DND-41 (cell line): Measurements from ENCODE around the gene CSAD.

ENCODE experiments used
- ATAC-seq: fragments of 200-7000 bp; cut with Tn5 transposase; 3 replicates; pipeline ENCODE4 v1.9.1; 2021; ENCODE audit warnings: low read depth; ENCODE audit not compliant: insufficient read depth
- DNase-seq: peaks from one replicate; pipeline ENCODE4 v3.0.0-alpha.2; 2020
- H2AFZ ChIP-seq: 2 replicates; pipeline ENCODE4 v1.6.0; 2012; ENCODE audit warnings: low read depth, low read length
- H3K27ac ChIP-seq: 2 replicates; pipeline ENCODE4 v1.5.1; 2012; ENCODE audit warnings: low read length, inconsistent platforms
- H3K27me3 ChIP-seq: fragments of 200-600 bp; sonication (generic); 2 replicates; pipeline ENCODE4 v1.6.0; 2012; ENCODE audit warnings: low read length, mild to moderate bottlenecking, inconsistent platforms; ENCODE audit not compliant: insufficient read depth, poor library complexity
- H3K36me3 ChIP-seq: 2 replicates; pipeline ENCODE4 v1.5.1; 2012; ENCODE audit warnings: low read length, inconsistent platforms; ENCODE audit not compliant: insufficient read depth
- H3K4me1 ChIP-seq: 2 replicates; pipeline ENCODE4 v1.5.1; 2012; ENCODE audit warnings: mild to moderate bottlenecking, low read length; ENCODE audit not compliant: insufficient read depth
- H3K4me2 ChIP-seq: 2 replicates; pipeline ENCODE4 v1.6.0; 2012; ENCODE audit warnings: mild to moderate bottlenecking, moderate library complexity, low read length, inconsistent platforms; ENCODE audit not compliant: insufficient read depth
- H3K4me3 ChIP-seq, 2 experiments: fragments of 200-600 bp in 1 of 2; shearing (Covaris generic) in 1 of 2; 2 replicates each; pipeline ENCODE4 v1.5.1; 2012 to 2016; ENCODE audit warnings: inconsistent platforms in 2 of 2, low read length in 2 of 2, mild to moderate bottlenecking in 2 of 2, low read depth in 1 of 2, moderate library complexity in 1 of 2
- H3K79me2 ChIP-seq: 2 replicates; pipeline ENCODE4 v1.6.0; 2012; ENCODE audit warnings: low read length, inconsistent platforms; ENCODE audit not compliant: insufficient read depth
- H3K9ac ChIP-seq: 2 replicates; pipeline ENCODE4 v1.6.0; 2012; ENCODE audit warnings: low read depth, mild to moderate bottlenecking, inconsistent platforms, low read length, moderate library complexity
- H3K9me3 ChIP-seq: 2 replicates; pipeline ENCODE4 v1.5.1; 2012; ENCODE audit warnings: low read length, moderate library complexity, mild to moderate bottlenecking, inconsistent platforms; ENCODE audit not compliant: insufficient read depth, severe bottlenecking
- H4K20me1 ChIP-seq: 2 replicates; pipeline ENCODE4 v1.6.0; 2012; ENCODE audit warnings: low read length; ENCODE audit not compliant: insufficient read depth
- CTCF ChIP-seq: IDR thresholded peaks from 2 replicates; pipeline ENCODE4 v1.5.1; 2012; ENCODE audit warnings: borderline replicate concordance, low read length, moderate library complexity, mild to moderate bottlenecking; ENCODE audit not compliant: poor library complexity, severe bottlenecking; ENCODE audit errors: extremely low read depth
- EZH2 ChIP-seq: IDR thresholded peaks from 3 replicates; pipeline ENCODE4 v1.6.1; 2012; ENCODE audit warnings: borderline replicate concordance, low read depth, mild to moderate bottlenecking, moderate library complexity, low read length, inconsistent platforms; ENCODE audit not compliant: severe bottlenecking

Gene CSAD

GRCh38 chr12:53200458-53201176, 19.9 kb upstream of the CSAD start:
- TF ChIP-seq CTCF = no peak
- no peak for TF ChIP-seq EZH2
- H3K9ac ChIP-seq = no peak overlapping the region
- H3K79me2 ChIP-seq = no peaks in the 10 kb centered on the region
- H3K9me3 ChIP-seq = no peaks in the 10 kb centered on the region
- DNase-seq (no peak), ATAC-seq (no peak)
- H3K4me3 ChIP-seq = no peak overlapping the region
- peaks cover 5% of the 10 kb centered on the region; the same call in 1 of the 2 replicates for H3K4me1 ChIP-seq
- H3K27ac ChIP-seq = no peak overlapping the region
- no peak overlapping the region for H3K4me2 ChIP-seq
- no peaks in the 10 kb centered on the region for H3K36me3 ChIP-seq
- H3K27me3 ChIP-seq = no peaks in the 10 kb centered on the region
- H4K20me1 ChIP-seq = no peaks in the 10 kb centered on the region
- H2AFZ ChIP-seq = no peak overlapping the region

- Histone ChIP-seq H3K27ac (no peak overlapping the region), H3K27me3 (no peaks in the 10 kb centered on the region), H3K4me2 (no peak overlapping the region), H2AFZ (no peak overlapping the region), H3K4me3 (no peak overlapping the region), H3K36me3 (no peaks in the 10 kb centered on the region), H3K9me3 (no peaks in the 10 kb centered on the region), H3K79me2 (no peaks in the 10 kb centered on the region), H3K9ac (no peak overlapping the region), H3K4me1 (peaks cover 5% of the 10 kb centered on the region; the same call in 1 of the 2 replicates), H4K20me1 (no peaks in the 10 kb centered on the region)
- ATAC-seq (no peak), DNase-seq (no peak)
- no peak for TF ChIP-seq CTCF
- TF ChIP-seq EZH2 = no peak
These were observed 19.4 kb upstream of the CSAD start for GRCh38 chr12:53200107-53200457.

DNA sequence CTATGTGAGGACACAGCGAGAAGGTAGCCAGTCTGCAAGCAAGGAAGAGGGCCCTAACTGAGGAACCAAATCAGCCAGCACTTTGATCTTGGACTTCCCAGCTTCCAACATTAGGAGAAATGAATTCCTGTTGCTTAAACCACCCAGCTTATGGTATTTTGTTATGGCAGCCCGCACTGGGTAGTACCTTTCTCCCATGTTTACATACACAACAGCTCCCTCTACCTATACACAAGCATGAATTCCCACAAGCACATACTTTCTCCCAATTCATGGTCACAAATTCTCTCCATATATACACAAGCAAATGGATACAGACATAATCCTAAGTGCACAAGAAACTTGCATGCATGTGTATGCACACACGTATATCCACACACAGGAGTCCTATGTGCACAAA, 19.0 kb upstream of the CSAD start:
- ATAC-seq (no peak), DNase-seq (no peak)
- Histone ChIP-seq H3K79me2 (no peaks in the 10 kb centered on the region), H3K4me2 (no peak overlapping the region), H3K4me3 (no peak overlapping the region), H2AFZ (no peak overlapping the region), H3K4me1 (peaks cover 5% of the 10 kb centered on the region; the same call in 1 of the 2 replicates), H3K9me3 (no peaks in the 10 kb centered on the region), H3K27me3 (no peaks in the 10 kb centered on the region), H4K20me1 (no peaks in the 10 kb centered on the region), H3K9ac (no peak overlapping the region), H3K27ac (no peak overlapping the region), H3K36me3 (no peaks in the 10 kb centered on the region)
- TF ChIP-seq CTCF (no peak), EZH2 (no peak)
